COR-L47 (cell line): ENCODE measurements around the gene AP2M1.

Experiments used
- DNase-seq: peaks from one replicate; lab custom pipeline; 2025; lab: John Stamatoyannopoulos, UW

Gene AP2M1

DNA sequence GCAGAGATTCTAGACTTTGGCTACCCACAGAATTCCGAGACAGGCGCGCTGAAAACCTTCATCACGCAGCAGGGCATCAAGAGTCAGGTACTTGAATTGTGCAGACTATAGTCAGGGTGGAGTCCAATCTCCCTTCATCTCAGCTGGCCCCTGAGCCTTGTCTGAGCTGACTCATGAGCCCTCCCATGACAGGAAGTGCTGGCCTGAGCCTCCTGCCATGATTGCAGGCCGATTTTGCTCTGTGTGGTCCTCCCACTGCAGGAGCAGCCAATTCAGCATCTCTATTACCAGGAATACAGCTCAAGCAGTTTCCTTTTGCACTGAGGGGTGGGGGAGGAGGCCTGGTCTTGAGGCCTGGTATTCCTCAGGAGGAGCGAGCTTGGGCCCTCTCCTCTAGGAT lies 5.5 kb downstream of the AP2M1 start:
- DNase-seq = no peak

DNA sequence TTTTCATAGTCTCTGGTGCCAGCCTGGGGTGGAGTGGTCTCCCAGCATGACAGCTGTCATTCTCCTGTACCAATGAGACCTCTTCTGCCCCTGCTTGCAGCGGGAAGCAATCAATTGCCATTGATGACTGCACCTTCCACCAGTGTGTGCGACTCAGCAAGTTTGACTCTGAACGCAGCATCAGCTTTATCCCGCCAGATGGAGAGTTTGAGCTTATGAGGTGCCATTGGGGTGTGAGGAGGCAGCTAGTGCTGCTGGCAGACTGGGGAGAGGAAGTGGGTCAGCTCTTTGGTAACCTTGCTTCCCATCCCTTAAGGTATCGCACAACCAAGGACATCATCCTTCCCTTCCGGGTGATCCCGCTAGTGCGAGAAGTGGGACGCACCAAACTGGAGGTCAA lies 6.9 kb downstream of the AP2M1 start:
- DNase-seq = no peak

- no peak for DNase-seq
Observed at GRCh38 chr3:184183679-184184078, 9.0 kb downstream of the AP2M1 start.

DNA sequence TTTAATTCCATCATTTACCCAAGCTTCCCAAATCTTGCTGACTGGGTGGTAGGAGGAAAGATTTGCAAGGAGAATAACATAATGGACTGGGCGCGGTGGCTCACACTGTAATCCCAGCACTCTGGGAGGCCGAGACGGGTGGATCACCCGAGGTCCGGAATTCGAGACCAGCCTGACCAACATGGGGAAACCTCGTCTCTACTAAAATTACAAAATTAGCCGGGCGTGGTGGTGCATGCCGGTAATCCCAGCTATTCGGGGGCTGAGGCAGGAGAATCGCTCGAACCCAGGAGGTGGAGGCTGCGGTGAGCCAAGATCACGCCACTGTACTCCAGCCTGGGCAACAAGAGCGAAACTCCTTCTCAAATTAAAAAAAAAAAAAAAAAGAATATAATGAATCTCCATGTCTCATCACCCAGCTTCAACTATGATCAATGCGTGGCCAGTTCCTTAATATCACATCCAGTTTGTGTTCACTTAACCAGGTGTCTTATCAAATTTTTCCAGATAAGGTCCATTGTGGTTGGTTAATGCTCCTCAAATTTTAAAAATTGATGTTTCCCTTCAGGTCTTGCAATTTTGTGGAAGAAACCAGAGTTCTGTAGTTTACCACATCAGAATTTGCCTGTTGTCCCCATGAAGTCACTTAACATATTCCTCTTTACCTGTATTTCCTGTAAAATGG lies 10.0 kb downstream of the AP2M1 start:
- DNase-seq = no peak

DNA sequence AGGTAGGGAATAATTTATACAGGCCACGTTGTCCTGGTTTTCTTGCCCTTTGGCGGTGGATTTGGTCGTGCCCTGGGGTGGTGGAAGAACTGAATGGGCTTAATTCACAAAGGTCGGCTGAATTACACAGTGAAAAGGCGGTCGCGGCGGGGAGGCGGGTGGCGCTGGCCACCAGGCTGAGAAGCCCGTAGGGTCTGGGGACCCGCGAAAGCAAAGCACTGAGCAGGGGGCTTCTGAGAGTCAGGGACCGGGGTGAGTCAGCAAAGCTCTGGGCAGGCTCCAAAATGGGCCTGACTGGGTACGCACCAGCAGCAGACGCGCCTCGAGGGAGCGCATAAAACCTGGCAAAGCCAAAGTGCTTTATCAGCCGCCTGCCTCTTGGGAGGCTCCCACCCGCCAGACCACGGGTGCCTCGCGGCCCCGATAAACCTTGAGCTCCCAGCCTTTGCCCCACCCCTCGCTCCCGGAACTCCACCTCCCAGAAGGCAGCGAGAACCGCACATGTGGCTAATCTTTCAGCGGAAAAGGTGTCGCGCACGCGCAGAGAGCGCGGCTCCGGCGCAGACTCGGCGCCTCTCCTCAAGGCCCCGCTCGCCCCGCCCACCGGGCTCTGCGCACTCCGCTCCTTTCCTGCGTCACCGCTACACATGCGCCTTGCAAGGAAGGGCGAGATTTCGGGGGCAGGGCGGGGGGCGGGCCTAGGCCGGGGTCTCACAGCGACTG lies 11.0 kb downstream of the AP2M1 start:
- peak; percentile 100 for DNase-seq

- no peak for DNase-seq
Observed at GRCh38 chr3:184186184-184186901, 11.7 kb downstream of the AP2M1 start, which contains the start of gene ABCF3. Gene ABCF3, plus strand, starts transcription at chr3:184186199. Its CDS starts 9 bp downstream, at chr3:184186208.

- DNase-seq = no peak
Observed at GRCh38 chr3:184186902-184187207, 12.2 kb downstream of the AP2M1 start.

DNA sequence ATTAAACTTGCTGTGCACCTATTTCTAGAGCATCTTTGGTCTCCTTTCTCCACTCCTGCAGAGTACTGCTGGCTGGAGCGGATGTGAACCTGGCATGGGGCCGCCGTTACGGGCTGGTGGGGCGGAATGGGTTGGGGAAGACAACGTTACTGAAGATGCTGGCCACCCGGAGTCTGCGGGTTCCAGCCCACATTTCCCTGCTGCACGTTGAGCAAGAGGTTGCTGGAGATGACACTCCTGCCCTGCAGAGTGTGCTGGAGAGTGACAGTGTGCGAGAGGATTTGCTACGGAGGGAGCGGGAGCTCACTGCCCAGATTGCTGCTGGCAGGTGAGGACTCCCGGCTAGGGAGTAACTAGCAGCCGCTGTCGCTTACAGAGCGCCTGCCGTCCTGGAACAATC lies 13.4 kb downstream of the AP2M1 start:
- DNase-seq = no peak

DNA sequence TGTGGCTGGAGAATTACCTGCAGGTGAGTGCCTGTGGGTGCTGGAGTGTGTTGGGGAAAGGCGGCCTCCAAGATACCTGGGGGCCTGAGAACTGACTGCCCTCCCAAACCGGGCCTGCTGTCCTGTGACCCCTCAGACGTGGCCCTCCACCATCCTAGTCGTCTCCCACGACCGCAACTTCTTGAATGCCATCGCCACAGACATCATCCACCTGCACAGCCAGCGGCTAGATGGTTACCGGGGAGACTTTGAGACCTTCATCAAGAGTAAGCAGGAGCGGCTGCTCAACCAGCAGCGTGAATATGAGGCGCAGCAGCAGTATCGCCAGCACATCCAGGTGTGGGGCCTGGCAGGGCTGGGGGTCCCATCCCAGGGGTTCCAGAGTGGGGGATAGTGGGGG lies 14.8 kb downstream of the AP2M1 start:
- no peak for DNase-seq

DNA sequence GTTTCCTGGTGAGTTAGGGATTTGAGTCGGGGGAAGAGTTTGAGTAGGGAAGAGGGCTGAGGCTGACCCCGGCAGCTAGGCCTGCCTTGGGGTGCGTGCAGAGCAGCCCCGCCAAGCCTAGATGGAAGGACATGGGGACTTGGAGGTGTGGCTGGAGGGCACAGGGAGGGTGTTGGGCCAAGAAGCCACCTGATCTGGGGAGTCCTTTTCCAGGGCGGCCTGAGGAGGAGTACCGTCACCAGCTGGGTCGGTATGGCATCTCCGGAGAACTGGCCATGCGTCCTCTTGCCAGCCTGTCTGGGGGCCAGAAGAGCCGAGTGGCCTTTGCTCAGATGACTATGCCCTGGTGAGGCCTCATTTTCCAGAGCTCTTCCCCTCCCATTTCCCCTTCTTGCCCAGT lies 18.2 kb downstream of the AP2M1 start:
- DNase-seq = no peak

GRCh38 chr3:184193991-184194539 lies 19.4 kb downstream of the AP2M1 start:
- no peak for DNase-seq

- no peak for DNase-seq
Observed at GRCh38 chr3:184196536-184196935, 21.9 kb downstream of the AP2M1 start.

DNA sequence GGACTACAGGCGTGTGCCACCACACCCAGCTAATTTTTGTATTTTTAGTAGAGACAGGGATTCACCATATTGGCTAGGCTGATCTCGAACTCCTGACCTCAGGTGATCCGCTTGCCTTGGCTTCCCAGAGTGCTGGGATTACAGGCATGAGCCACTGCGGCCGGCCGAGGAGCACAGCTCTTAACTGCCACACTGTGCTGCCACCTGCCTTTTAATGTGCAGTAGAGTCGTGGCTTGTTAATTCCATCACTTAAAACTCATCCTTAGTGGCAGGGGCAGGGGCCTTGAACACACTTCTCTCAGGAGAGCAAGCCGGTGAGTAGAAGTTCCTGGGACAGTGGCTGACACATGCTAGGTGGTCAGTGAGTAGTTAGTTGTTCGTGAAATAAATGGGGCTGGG lies 23.9 kb downstream of the AP2M1 start:
- no peak for DNase-seq

- DNase-seq = no peak
Observed at GRCh38 chr3:184200825-184201224, 26.2 kb downstream of the AP2M1 start.

DNA sequence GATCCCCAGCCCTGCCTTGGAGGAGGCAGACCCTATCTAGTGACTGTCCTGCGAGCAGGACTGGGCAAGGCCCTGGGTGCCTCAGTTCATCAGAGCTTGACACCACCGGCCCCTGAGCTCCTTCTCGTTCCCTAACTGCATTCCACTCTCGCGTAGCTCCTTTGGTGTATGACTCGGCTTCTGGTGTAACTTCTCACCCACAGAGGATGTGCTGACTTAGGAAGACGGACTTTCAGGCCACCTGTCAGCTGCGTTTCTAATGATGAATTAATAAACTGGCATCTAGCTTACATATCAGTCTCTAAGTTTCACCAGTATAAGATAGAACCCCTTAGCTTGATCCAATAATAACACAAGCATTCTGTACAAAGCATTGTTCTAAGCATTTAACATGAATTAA lies 28.9 kb downstream of the AP2M1 start:
- DNase-seq = no peak

DNA sequence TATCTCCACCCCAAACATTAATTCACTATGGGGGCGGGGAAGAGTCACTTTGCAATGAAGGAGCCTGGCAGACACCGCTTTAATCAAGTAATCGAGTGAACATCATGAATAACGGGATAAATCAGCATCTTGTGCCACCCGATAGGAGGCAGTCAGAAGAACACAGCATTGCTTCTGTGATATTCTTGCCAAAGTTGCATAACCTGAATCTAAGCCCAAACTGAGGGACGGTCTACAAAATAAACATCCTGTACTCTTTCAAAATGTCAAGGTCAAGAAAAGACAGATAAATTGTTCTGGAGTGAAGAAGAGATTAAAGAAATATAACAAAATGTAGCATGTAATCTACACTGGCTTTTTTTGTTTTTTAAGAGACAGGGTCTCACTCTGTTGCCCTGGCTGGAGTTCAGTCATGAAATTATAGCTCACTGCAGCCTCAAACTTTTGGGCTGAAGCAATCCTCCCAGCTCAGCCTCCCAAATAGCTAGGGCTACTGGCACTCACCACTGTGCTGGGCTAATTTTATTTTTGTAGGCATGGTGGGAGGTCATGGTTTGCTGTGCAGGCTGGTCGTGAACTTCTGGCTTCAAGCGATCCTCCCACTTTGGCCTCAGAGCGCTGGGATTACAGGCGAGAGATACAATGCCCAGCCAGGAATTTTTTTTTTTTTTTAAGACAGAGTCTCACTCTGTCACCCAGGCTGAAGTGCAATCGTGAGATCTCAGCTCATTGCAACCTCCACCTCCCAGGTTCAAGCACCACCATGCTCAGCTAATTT lies 34.7 kb downstream of the AP2M1 start:
- no peak for DNase-seq

DNA sequence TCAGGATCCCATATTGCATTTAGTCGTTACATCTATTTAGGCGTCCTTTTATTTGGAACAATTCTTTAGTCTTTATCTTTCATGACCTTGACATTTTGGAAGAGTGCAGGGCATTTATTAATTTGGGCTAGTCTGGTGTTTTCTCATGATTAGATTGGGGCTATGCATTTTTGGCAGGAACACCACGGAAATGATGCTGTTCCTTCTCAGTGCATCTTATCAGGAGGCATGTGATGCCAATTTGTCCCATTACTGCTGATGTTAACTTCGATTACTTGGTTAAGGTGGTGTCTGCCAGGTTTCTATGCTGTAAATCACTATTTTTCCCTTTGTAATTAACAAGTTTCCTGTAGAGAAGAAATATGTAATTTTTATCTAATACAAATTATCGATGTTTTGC lies 36.6 kb downstream of the AP2M1 start:
- DNase-seq = no peak

DNA sequence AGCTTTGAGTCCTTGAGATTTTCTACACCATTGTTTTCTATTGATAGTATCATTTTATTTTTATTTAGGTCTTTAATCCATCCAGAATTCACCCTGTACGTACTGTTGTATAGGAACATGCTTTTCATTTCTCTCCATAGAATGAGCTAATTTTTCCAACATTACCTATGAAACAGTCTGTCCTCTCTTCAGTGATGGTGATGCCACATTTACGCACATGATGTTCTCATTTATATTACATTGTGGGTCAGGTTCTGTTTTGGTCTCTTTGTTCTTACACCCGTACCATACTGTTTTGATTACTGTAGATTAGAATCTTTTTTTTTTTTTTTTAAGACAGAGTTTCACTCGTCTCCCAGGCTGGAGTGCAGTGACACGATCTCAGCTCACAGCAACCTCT lies 37.1 kb downstream of the AP2M1 start:
- DNase-seq = no peak

- DNase-seq = no peak
Observed at GRCh38 chr3:184218814-184219213, 44.2 kb downstream of the AP2M1 start.

DNA sequence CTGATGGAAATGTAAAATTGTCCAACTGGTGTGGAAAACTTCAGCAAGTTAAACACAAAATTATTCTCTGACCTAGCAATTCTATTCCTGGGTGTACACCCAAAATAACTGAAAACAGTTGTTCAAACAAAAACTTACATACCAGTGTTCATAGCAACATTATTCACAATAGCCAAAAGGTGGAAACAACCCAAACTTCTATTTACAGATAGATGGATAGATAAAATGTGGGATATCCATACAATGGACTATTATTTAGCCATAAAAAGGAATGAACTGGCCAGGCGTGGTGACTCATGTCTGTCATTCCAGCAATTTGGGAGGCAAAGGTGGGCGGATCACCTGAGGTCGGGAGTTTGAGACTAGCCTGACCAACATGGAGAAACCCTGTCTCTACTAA lies 47.9 kb downstream of the AP2M1 start:
- DNase-seq = no peak

DNA sequence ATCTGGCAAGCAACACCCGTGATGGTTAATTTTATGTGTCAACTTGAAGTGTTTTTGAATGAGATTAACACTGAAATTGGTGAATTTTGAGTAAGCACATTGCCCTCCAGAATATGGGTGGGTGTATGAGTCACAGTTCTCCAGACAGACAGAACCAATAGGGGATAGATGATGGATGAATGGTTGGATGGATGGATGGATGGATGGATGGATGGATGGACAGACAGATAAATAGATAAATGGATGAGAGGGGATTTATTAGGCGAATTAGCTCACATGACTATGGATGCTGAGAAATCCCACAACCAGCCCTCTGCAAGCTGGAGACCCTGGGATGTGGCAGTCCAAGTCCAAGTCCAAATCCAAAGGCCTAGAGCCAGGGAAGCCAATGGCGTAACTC lies 49.3 kb downstream of the AP2M1 start:
- no peak for DNase-seq

DNA sequence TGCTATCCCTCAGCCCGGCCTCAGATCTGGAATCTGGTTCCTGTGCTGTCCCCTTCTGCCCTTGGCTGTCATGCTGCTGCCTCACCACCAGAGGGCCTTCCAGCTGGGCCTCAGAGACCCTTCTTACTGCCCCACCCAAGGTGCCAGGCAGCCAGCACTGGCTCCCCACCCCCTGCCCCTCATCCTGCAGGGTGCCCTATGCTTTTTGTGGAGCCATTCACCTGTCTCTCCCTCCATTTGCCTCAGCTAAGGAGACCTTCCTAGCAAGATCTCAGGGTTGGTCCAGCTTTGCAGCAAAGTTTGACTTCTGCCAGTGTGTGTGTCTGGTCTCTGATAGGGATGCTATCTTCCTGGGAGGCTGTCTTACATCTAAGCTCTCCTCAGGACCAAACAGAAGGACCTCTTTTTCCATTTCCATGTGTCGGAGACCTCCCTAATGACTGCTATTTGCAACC lies 52.9 kb downstream of the AP2M1 start:
- DNase-seq = peak; percentile 30
